K562 treated with DMSO at 1 percent for 24 hours (cell line): ENCODE results near the gene SLC11A2. TPM values are rescaled to one million over a fixed set of nuclear protein-coding genes. Genes with fewer than 3 reads are reported as not detected.

ENCODE experiments used
- total RNA-seq: library from RNA; unstranded; fragments of 300-600 nt; gene quantifications from 2 replicates; pipeline ENCODE4 v1.2.3, GENCODE V29; 2022; ENCODE audit warnings: low read depth; ENCODE audit not compliant: insufficient read depth

Gene SLC11A2
- total RNA-seq, result 19.8 and 20.7 TPM in 2 replicates

DNA sequence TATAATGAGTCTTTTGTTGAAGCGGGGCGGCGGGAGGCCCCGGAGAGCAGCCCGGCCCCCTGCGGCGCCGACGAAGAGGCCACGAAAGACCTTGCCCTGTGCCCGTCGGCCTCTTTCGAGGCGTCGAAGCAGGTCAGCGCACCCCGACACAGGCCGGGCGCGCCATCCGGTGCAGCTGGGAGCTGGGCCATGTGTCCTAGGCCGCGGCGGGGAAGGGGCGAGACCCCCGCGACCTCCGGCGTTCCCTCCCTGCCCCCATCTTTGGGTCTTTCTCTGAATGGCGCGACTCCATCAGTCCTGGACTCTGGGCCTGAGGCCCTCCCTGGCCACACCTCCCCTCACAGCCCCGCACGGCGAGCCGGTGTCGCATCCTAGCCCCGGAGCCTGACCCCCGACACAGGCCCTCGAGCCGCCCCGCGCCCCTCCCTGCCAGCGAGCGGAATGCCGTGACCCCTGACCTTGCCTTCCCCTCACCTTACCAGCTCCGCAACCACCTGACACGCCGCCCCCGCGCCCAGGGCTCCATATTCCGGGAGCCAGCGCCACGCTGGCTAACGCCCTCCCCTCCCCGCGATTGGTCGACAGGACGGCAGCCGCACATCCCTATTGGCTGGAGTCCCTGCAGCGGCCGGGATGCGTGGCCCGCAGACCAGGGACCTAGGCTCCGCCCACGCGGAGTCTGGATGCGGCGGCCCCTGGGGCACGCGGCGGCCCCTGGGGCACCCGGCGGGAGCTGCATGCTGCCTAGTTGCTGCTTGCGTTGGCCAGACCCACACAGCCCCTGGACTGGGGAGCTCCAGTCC is at the start of gene SLC11A2:
TSS of gene SLC11A2 (minus strand) at position 549 of the 803 bp plus-strand sequence. CDS start 15,656 bp downstream, outside the sequence.

GRCh38 chr12:51047655-51048540 is 21.7 kb upstream of the SLC11A2 start, which contains the start of gene LETMD1:
TSS of gene LETMD1 (plus strand) at chr12:51048327. CDS start at chr12:51048357, 30 bp downstream.

DNA sequence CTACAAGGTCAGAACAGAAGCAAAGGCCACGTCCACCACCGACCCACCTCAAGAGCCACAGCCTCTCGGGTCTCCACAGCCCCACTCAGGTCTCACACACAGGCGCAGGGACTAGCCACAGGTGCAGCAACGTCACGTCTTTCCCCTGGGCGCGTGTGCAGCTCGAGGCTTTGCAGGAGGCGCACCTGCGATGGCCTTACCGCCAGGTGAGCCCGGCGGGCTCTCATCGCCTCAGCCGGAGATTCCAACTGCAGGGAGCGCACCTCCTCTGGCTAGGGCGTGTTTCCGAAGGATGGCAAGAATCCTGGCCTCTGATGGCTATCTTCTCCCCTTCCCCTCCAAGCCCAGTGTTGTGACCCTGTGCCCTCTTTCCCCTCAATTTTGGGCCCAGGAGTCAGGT is 73.7 kb downstream of the SLC11A2 start, which contains the start of gene HIGD1C:
TSS of gene HIGD1C (plus strand) at position 35 of the 400 bp plus-strand sequence. CDS start 1,455 bp downstream, outside the sequence.

Other genes starting within 250 kb of the SLC11A2 start
- gene TMPRSS12, start 183.5 kb downstream of the SLC11A2 start, total RNA-seq, result not detected in 2 replicates
- not detected in 2 replicates for gene HIGD1C, start 73.8 kb downstream of the SLC11A2 start, total RNA-seq
- 96.5 and 101 TPM in 2 replicates for gene LETMD1, start 21.9 kb upstream of the SLC11A2 start, total RNA-seq
- gene CSRNP2, start 57.2 kb upstream of the SLC11A2 start, total RNA-seq, result 21.6 and 28.9 TPM in 2 replicates
- gene TFCP2, start 146.8 kb upstream of the SLC11A2 start, total RNA-seq, result 13.5 and 17.2 TPM in 2 replicates
- 3.2 and 3.3 TPM in 2 replicates for gene POU6F1, start 191.7 kb upstream of the SLC11A2 start, total RNA-seq
- gene DAZAP2, start 212.4 kb upstream of the SLC11A2 start, total RNA-seq, result 252 TPM in 2 replicates
- 23.6 and 25.7 TPM in 2 replicates for gene SMAGP, start 244.0 kb upstream of the SLC11A2 start, total RNA-seq